Skeletal muscle satellite cell (primary cell): ENCODE measurements around the gene ATP11A.

Experiments
- H3K27me3 ChIP-seq: 2 replicates; pipeline ENCODE4 v1.7.0; 2013; ENCODE audit warnings: low read length; ENCODE audit not compliant: control insufficient read depth, insufficient read depth
- H3K36me3 ChIP-seq: 2 replicates; pipeline ENCODE4 v1.7.0; 2013; ENCODE audit warnings: mild to moderate bottlenecking, control low read depth, low read length; ENCODE audit not compliant: insufficient read depth
- H3K4me1 ChIP-seq: 2 replicates; pipeline ENCODE4 v1.7.0; 2013; ENCODE audit warnings: low read length; ENCODE audit not compliant: control insufficient read depth, insufficient read depth
- H3K4me2 ChIP-seq: 2 replicates; pipeline ENCODE4 v1.7.0; 2013; ENCODE audit warnings: mild to moderate bottlenecking, low read length
- H3K4me3 ChIP-seq: 2 replicates; pipeline ENCODE4 v1.7.0; 2013; ENCODE audit warnings: low read length
- H3K9ac ChIP-seq: 2 replicates; pipeline ENCODE4 v1.7.0; 2013; ENCODE audit warnings: mild to moderate bottlenecking, low read depth, low read length, moderate library complexity
- H3K9me3 ChIP-seq: replicated peaks from 2 replicates; pipeline ENCODE4 v1.7.0; 2013; ENCODE audit warnings: mild to moderate bottlenecking, control low read depth, low read length

The ATP11A gene

GRCh38 chr13:112696001-112696868 is 6.4 kb downstream of the ATP11A start:
- Histone ChIP-seq H3K9me3 (no peaks in the 10 kb centered on the region), H3K4me1 (peaks cover 10% of the 10 kb centered on the region), H3K4me3 (no peak overlapping the region), H3K36me3 (no peaks in the 10 kb centered on the region), H3K27me3 (no peaks in the 10 kb centered on the region), H3K4me2 (no peak overlapping the region), H3K9ac (no peak overlapping the region)

- H3K9me3 ChIP-seq = no peaks in the 10 kb centered on the region
- H3K27me3 ChIP-seq = no peaks in the 10 kb centered on the region
- H3K4me1 ChIP-seq = peaks cover 6% of the 10 kb centered on the region
- H3K9ac ChIP-seq = no peak overlapping the region
- H3K36me3 ChIP-seq = no peaks in the 10 kb centered on the region
- H3K4me2 ChIP-seq = no peak overlapping the region
- no peak overlapping the region for H3K4me3 ChIP-seq
Measured at GRCh38 chr13:112696869-112697465, 7.1 kb downstream of the ATP11A start.

GRCh38 chr13:112697756-112698655 is 8.2 kb downstream of the ATP11A start:
- Histone ChIP-seq H3K4me1 (peaks cover 6% of the 10 kb centered on the region), H3K36me3 (no peaks in the 10 kb centered on the region), H3K4me3 (no peak overlapping the region), H3K9me3 (no peaks in the 10 kb centered on the region), H3K4me2 (no peak overlapping the region), H3K9ac (no peak overlapping the region), H3K27me3 (no peaks in the 10 kb centered on the region)

- Histone ChIP-seq H3K9me3 (no peaks in the 10 kb centered on the region), H3K27me3 (no peaks in the 10 kb centered on the region), H3K9ac (no peak overlapping the region), H3K4me3 (no peak overlapping the region), H3K4me1 (no peaks in the 10 kb centered on the region), H3K36me3 (no peaks in the 10 kb centered on the region), H3K4me2 (no peak overlapping the region)
Measured at GRCh38 chr13:112699322-112699918, 9.6 kb downstream of the ATP11A start.

GRCh38 chr13:112700291-112701060 is 10.6 kb downstream of the ATP11A start:
- H3K4me3 ChIP-seq = no peak overlapping the region
- no peak overlapping the region for H3K4me2 ChIP-seq
- no peak overlapping the region for H3K9ac ChIP-seq

GRCh38 chr13:112702341-112702985 is 12.6 kb downstream of the ATP11A start:
- Histone ChIP-seq H3K4me3 (no peak overlapping the region), H3K9me3 (no peaks in the 10 kb centered on the region), H3K36me3 (no peaks in the 10 kb centered on the region), H3K4me2 (no peak overlapping the region), H3K9ac (no peak overlapping the region), H3K4me1 (no peaks in the 10 kb centered on the region), H3K27me3 (no peaks in the 10 kb centered on the region)

More at GRCh38 chr13:112700291-112701060, 10.6 kb downstream of the ATP11A start:
- H3K9me3 ChIP-seq = no peaks in the 10 kb centered on the region
- H3K36me3 ChIP-seq = no peaks in the 10 kb centered on the region
- H3K4me1 ChIP-seq = no peaks in the 10 kb centered on the region
- H3K27me3 ChIP-seq = no peaks in the 10 kb centered on the region

GRCh38 chr13:112702986-112703379 is 13.1 kb downstream of the ATP11A start:
- H3K9ac ChIP-seq = no peak overlapping the region
- H3K36me3 ChIP-seq = no peaks in the 10 kb centered on the region
- no peaks in the 10 kb centered on the region for H3K9me3 ChIP-seq
- H3K4me2 ChIP-seq = no peak overlapping the region
- no peak overlapping the region for H3K4me3 ChIP-seq
- H3K27me3 ChIP-seq = no peaks in the 10 kb centered on the region
- no peaks in the 10 kb centered on the region for H3K4me1 ChIP-seq

GRCh38 chr13:112703449-112704284 is 13.8 kb downstream of the ATP11A start:
- Histone ChIP-seq H3K27me3 (no peaks in the 10 kb centered on the region), H3K4me1 (no peaks in the 10 kb centered on the region), H3K4me2 (no peak overlapping the region), H3K9me3 (no peaks in the 10 kb centered on the region), H3K9ac (no peak overlapping the region), H3K36me3 (no peaks in the 10 kb centered on the region), H3K4me3 (no peak overlapping the region)

- H3K36me3 ChIP-seq = no peaks in the 10 kb centered on the region
- H3K4me1 ChIP-seq = no peaks in the 10 kb centered on the region
- no peaks in the 10 kb centered on the region for H3K9me3 ChIP-seq
- H3K4me2 ChIP-seq = no peak overlapping the region
- no peak overlapping the region for H3K9ac ChIP-seq
- H3K27me3 ChIP-seq = no peaks in the 10 kb centered on the region
- H3K4me3 ChIP-seq = no peak overlapping the region
Measured at GRCh38 chr13:112704308-112705145, 14.7 kb downstream of the ATP11A start.
